Cardiac septum (tissue), 1 donor: Measurements from ENCODE around the gene EPN1. TPM values are rescaled to one million over a fixed set of nuclear protein-coding genes. Genes with fewer than 3 reads are reported as not detected.

Experiments
- DNase-seq: peaks from one replicate; pipeline ENCODE4 v3.0.0-alpha.2; 2020; ENCODE audit warnings: low spot score
- intact Hi-C: fragments of 100-400 bp; cut with DNase I; formaldehyde crosslinking; loops from one replicate; pipeline ENCODE4 v1.14.0; 2022
- total RNA-seq: library from RNA; stranded (reverse); fragmentation: NEBNext Ultra II Directional; extraction: Animal tissue kit (Norgen Biotek cat#: 25700); gene quantifications from one replicate; pipeline ENCODE4 v1.2.1, GENCODE V29; 2021
- donor health status: DM: no; HTN: no; CAD: no.

The EPN1 gene
- total RNA-seq, 1 donor from 2014 or later, result 193 TPM

GRCh38 chr19:55674459-55674840 is 576 bp upstream of the EPN1 start:
- intact Hi-C loops, result no loop called here
- DNase-seq, result no peak

- no peak for DNase-seq
- intact Hi-C loops, result no loop called here
These were observed 782 bp downstream of the EPN1 start for GRCh38 chr19:55675661-55676354.

GRCh38 chr19:55676383-55676782 is 1.4 kb downstream of the EPN1 start:
- DNase-seq, result no peak
- intact Hi-C loops, result no loop called here

- no peak for DNase-seq
- intact Hi-C loops, result no loop called here
These were observed 2.0 kb downstream of the EPN1 start for GRCh38 chr19:55676889-55677505.

- intact Hi-C loops, result no loop called here
- DNase-seq, result no peak
These were observed 2.6 kb downstream of the EPN1 start for GRCh38 chr19:55677572-55678028.

- intact Hi-C loops, result no loop called here
- DNase-seq, result no peak
These were observed 3.2 kb downstream of the EPN1 start for GRCh38 chr19:55678121-55678671.

- DNase-seq, result no peak
- intact Hi-C loops, result no loop called here
These were observed 4.6 kb downstream of the EPN1 start for GRCh38 chr19:55679343-55680257.

- intact Hi-C loops, result no loop called here
- no peak for DNase-seq
These were observed 5.5 kb downstream of the EPN1 start for GRCh38 chr19:55680339-55681130.

- DNase-seq, result no peak
- intact Hi-C loops, result no loop called here
These were observed 6.4 kb downstream of the EPN1 start for GRCh38 chr19:55681131-55682092.

- no peak for DNase-seq
- intact Hi-C loops, result no loop called here
These were observed 8.6 kb downstream of the EPN1 start for GRCh38 chr19:55683449-55684261.

GRCh38 chr19:55684946-55685681 is 10.1 kb downstream of the EPN1 start:
- intact Hi-C loops, result no loop called here
- no peak for DNase-seq

GRCh38 chr19:55685776-55686175 is 10.8 kb downstream of the EPN1 start:
- intact Hi-C loops, result no loop called here
- no peak for DNase-seq

GRCh38 chr19:55686311-55687050 is 11.5 kb downstream of the EPN1 start:
- intact Hi-C loops, result no loop called here
- DNase-seq, result no peak

- intact Hi-C loops, result no loop called here
- no peak for DNase-seq
These were observed 12.5 kb downstream of the EPN1 start for GRCh38 chr19:55687281-55688201.
